Osteoblast (primary cell): ENCODE data around the gene IL15RA. TPM values are rescaled to one million over a fixed set of nuclear protein-coding genes. Genes with fewer than 3 reads are reported as not detected.

Experiments
- DNase-seq: peaks from one replicate; pipeline ENCODE4 v3.0.0; 2011; ENCODE audit warnings: low spot score, mixed read lengths; ENCODE audit not compliant: insufficient read length; ENCODE audit errors: missing footprints
- H2AFZ ChIP-seq: 2 replicates; pipeline ENCODE4 v1.6.0; 2011; ENCODE audit warnings: mild to moderate bottlenecking, low read length
- H3K27ac ChIP-seq: 2 replicates; pipeline ENCODE4 v1.5.1; 2011; ENCODE audit warnings: mild to moderate bottlenecking, low read depth, low read length, moderate library complexity
- H3K27me3 ChIP-seq: 2 replicates; pipeline ENCODE4 v1.6.0; 2012; ENCODE audit warnings: mild to moderate bottlenecking, control low read depth, inconsistent platforms, low read length, moderate library complexity; ENCODE audit not compliant: insufficient read depth
- H3K36me3 ChIP-seq: 2 replicates; pipeline ENCODE4 v1.5.1; 2011; ENCODE audit warnings: mild to moderate bottlenecking, low read length, control low read depth, moderate library complexity; ENCODE audit not compliant: insufficient read depth
- H3K4me1 ChIP-seq: 2 replicates; pipeline ENCODE4 v1.5.1; 2011; ENCODE audit warnings: mild to moderate bottlenecking, low read length, control low read depth, moderate library complexity; ENCODE audit not compliant: insufficient read depth
- H3K4me2 ChIP-seq: 2 replicates; pipeline ENCODE4 v1.6.0; 2011; ENCODE audit warnings: mild to moderate bottlenecking, low read length; ENCODE audit not compliant: insufficient read depth
- H3K4me3 ChIP-seq: fragments of 200-600 bp; sonication (generic); 3 replicates; pipeline ENCODE4 v1.5.1; 2012; ENCODE audit warnings: mild to moderate bottlenecking, low read length, inconsistent platforms; ENCODE audit not compliant: insufficient read depth
- H3K79me2 ChIP-seq: 2 replicates; pipeline ENCODE4 v1.6.0; 2012; ENCODE audit warnings: mild to moderate bottlenecking, low read length, control low read depth, inconsistent platforms; ENCODE audit not compliant: insufficient read depth
- H3K9me3 ChIP-seq: 2 replicates; pipeline ENCODE4 v1.5.1; 2011; ENCODE audit warnings: low read depth, low read length, control low read depth
- H4K20me1 ChIP-seq: 2 replicates; pipeline ENCODE4 v1.6.0; 2012; ENCODE audit warnings: mild to moderate bottlenecking, low read length, control low read depth; ENCODE audit not compliant: insufficient read depth
- CTCF ChIP-seq: IDR thresholded peaks from 2 replicates; pipeline ENCODE4 v1.5.1; 2011; ENCODE audit warnings: mild to moderate bottlenecking, low read depth, low read length, moderate library complexity; ENCODE audit errors: extremely low read depth
- small RNA-seq: library from RNA; depleted of rRNA; stranded (forward); fragments of <200 nt; gene quantifications from one replicate; pipeline ENCODE3, GENCODE V24; 2012
- total RNA-seq: library from RNA; depleted of rRNA; stranded (reverse); fragments of >200 nt; gene quantifications from 2 replicates; pipeline ENCODE4 v1.2.3, GENCODE V29; 2012

The IL15RA gene
- total RNA-seq, 1 donor, result 1.1 TPM

- H3K4me2 ChIP-seq, result no peak overlapping the region
- no peaks in the 10 kb centered on the region for H3K27me3 ChIP-seq
- peaks cover 15% of the 10 kb centered on the region for H4K20me1 ChIP-seq
- H3K36me3 ChIP-seq, result peaks cover 16% of the 10 kb centered on the region
- H3K79me2 ChIP-seq, result peaks cover 72% of the 10 kb centered on the region
- H3K4me1 ChIP-seq, result no peaks in the 10 kb centered on the region
- no peak for TF ChIP-seq CTCF
- no peak overlapping the region for H2AFZ ChIP-seq
- H3K9me3 ChIP-seq, result no peaks in the 10 kb centered on the region
- no peak overlapping the region for H3K4me3 ChIP-seq
- no peak overlapping the region for H3K27ac ChIP-seq
- no peak for DNase-seq
Measured at GRCh38 chr10:5902511-5903274, 74.7 kb downstream of the IL15RA start.

Small RNA genes within 50 kb of the gene (small RNA-seq; reads per million reads assigned to genes)
- gene RF00397, result not detected

Other genes with a start within 250 kb of the IL15RA start
- gene GDI2, start 164.1 kb downstream of the IL15RA start, total RNA-seq, result 684 and 730 TPM in 2 replicates
- gene ANKRD16, start 87.7 kb downstream of the IL15RA start, total RNA-seq, result 7.2 and 9.4 TPM in 2 replicates
- gene FBH1, start 87.3 kb downstream of the IL15RA start, total RNA-seq, result 80.2 and 93.7 TPM in 2 replicates
- not detected in 2 replicates for gene IL2RA, start 84.8 kb upstream of the IL15RA start, total RNA-seq
- 29.3 and 31.8 TPM in 2 replicates for gene RBM17, start 111.5 kb upstream of the IL15RA start, total RNA-seq
- 7.1 and 19.2 TPM in 2 replicates for gene PFKFB3, start 225.4 kb upstream of the IL15RA start, total RNA-seq